Upper lobe of left lung (tissue), 6 donors: ENCODE data around the gene METTL27. TPM values are rescaled to one million over a fixed set of nuclear protein-coding genes. Genes with fewer than 3 reads are reported as not detected.

Experiments
- ATAC-seq, 2 donors: fragments of 200-7000 bp; cut with Tn5 transposase; one replicate each; pipeline ENCODE4 v1.9.1; 2022; ENCODE audit warnings: mild to moderate bottlenecking in 2 of 2, moderate library complexity in 2 of 2; ENCODE audit not compliant: low FRiP score in 2 of 2
- DNase-seq, 2 donors: peaks; one replicate each; pipeline ENCODE4 v3.0.0-alpha.2; 2019 to 2020
- H3K27ac ChIP-seq, 4 donors: fragments of 200-600 bp; sonication (generic); one replicate each; pipeline ENCODE4 v1.5.1; 2016 to 2019
- H3K27me3 ChIP-seq, 4 donors: fragments of 200-600 bp; sonication (generic); one replicate each; pipeline ENCODE4 v1.5.1; 2017 to 2019
- H3K36me3 ChIP-seq, 4 donors: fragments of 200-600 bp; sonication (generic); one replicate each; pipeline ENCODE4 v1.5.1; 2016 to 2019
- H3K4me1 ChIP-seq, 4 donors: fragments of 200-600 bp; sonication (generic); one replicate each; pipeline ENCODE4 v1.5.1; 2018 to 2019
- H3K4me3 ChIP-seq, 4 donors: fragments of 200-600 bp; sonication (generic); one replicate each; pipeline ENCODE4 v1.5.1; 2017 to 2019; ENCODE audit warnings: mild to moderate bottlenecking in 2 of 4, moderate library complexity in 1 of 4
- H3K9me3 ChIP-seq, 4 donors: fragments of 200-600 bp; sonication (generic); one replicate each; pipeline ENCODE4 v1.5.1; 2018 to 2019
- CTCF ChIP-seq, 6 experiments: fragments of 450-650 bp in 4 of 6; fragments of 200-600 bp in 2 of 6; sonication (generic) in 2 of 6; IDR thresholded peaks; one replicate each; pipeline ENCODE4 v1.5.1; 2016 to 2019; ENCODE audit warnings: antibody characterized with exemption in 6 of 6
- EP300 ChIP-seq, 4 donors: sonication (generic); formaldehyde crosslinking; IDR thresholded peaks; one replicate each; pipeline ENCODE4 v1.5.1; 2017; ENCODE audit warnings: antibody characterized with exemption in 4 of 4, control low read depth in 2 of 4
- POLR2A ChIP-seq, 4 donors: fragments of 450-650 bp; IDR thresholded peaks; one replicate each; pipeline ENCODE4 v1.5.1; 2016 to 2017; ENCODE audit warnings: antibody characterized with exemption in 4 of 4, mild to moderate bottlenecking in 2 of 4
- POLR2AphosphoS5 ChIP-seq, 2 donors: sonication (generic); formaldehyde crosslinking; IDR thresholded peaks; one replicate each; pipeline ENCODE4 v1.5.1; 2017; ENCODE audit warnings: antibody characterized with exemption in 2 of 2
- WGBS, 2 donors: methylation state at CpG; one replicate each; pipeline ENCODE4 v1.1.5; 2017 to 2018; 5-methylcytosine and 5-hydroxymethylcytosine counted together
- total RNA-seq, 6 donors: library from RNA; depleted of rRNA in 4 of 6; stranded (reverse); fragments of >200 nt in 4 of 6; gene quantifications; one replicate each; pipeline versions ENCODE4 v1.1.0 to v1.2.1, GENCODE V29; 2016 to 2021
- donor health status: DM: no; HTN: no; CAD: no; lungs with moderate emphysema.
- donor health status: DM: no; HTN: yes; CAD: no; lungs with severe emphysema.

The METTL27 gene
- total RNA-seq, 6 donors from 2014 or later: 3.0 to 23.0 (median 7.2) TPM

GRCh38 chr7:73812996-73813395 lies 29.3 kb downstream of the METTL27 start:
- Histone ChIP-seq H3K27me3 (no peaks in the 10 kb centered on the region), H3K9me3 (no peaks in the 10 kb centered on the region), H3K4me1 (peaks cover 0 to 3% (median 0%) of the 10 kb centered on the region in 4 donors), H3K36me3 (no peaks in the 10 kb centered on the region), H3K4me3 (no peak overlapping the region), H3K27ac (no peak overlapping the region)
- DNase-seq: no peak
- no peak for ATAC-seq
- no peak for TF ChIP-seq CTCF (IDR thresholded peaks at IDR 0.05)
- no peak for TF ChIP-seq POLR2A (IDR thresholded peaks at IDR 0.05)
- no peak for TF ChIP-seq POLR2AphosphoS5 (IDR thresholded peaks at IDR 0.05)
- no peak for TF ChIP-seq EP300 (IDR thresholded peaks at IDR 0.05)
- 82 to 93% methylated on average over 3 of the region's 3 CpGs for WGBS, 2 donors

- Histone ChIP-seq H3K36me3 (no peaks in the 10 kb centered on the region), H3K27me3 (no peaks in the 10 kb centered on the region), H3K4me3 (no peak overlapping the region), H3K27ac (no peak overlapping the region), H3K9me3 (no peaks in the 10 kb centered on the region), H3K4me1 (peaks cover 0 to 3% (median 0%) of the 10 kb centered on the region in 4 donors)
- DNase-seq: peak; percentile 84 to 88
- TF ChIP-seq CTCF (IDR thresholded peaks at IDR 0.05): peak; percentile 79 to 91 (median 86)
- TF ChIP-seq POLR2A (IDR thresholded peaks at IDR 0.05): no peak
- WGBS, 2 donors: 11 to 12% methylated on average over 9 to 11 of the region's 11 CpGs
- peak; percentile 91 to 94 for ATAC-seq
Observed at GRCh38 chr7:73811760-73812168, 30.6 kb downstream of the METTL27 start.

GRCh38 chr7:73810998-73811360 lies 31.3 kb downstream of the METTL27 start:
- Histone ChIP-seq H3K4me1 (peaks cover 0 to 3% (median 0%) of the 10 kb centered on the region in 4 donors), H3K9me3 (no peaks in the 10 kb centered on the region), H3K27me3 (no peaks in the 10 kb centered on the region), H3K4me3 (no peak overlapping the region), H3K36me3 (no peaks in the 10 kb centered on the region), H3K27ac (no peak overlapping the region)
- ATAC-seq (no peak), DNase-seq (peak in 1 of 2 donors; percentile 12)
- no peak for TF ChIP-seq EP300 (IDR thresholded peaks at IDR 0.05)
- TF ChIP-seq POLR2A (IDR thresholded peaks at IDR 0.05): no peak
- TF ChIP-seq CTCF (IDR thresholded peaks at IDR 0.05): no peak
- TF ChIP-seq POLR2AphosphoS5 (IDR thresholded peaks at IDR 0.05): no peak
- WGBS, 2 donors: 61% methylated on average over 3 of the region's 4 CpGs; no CpG with 5 or more reads in 1 of the 2 donors

GRCh38 chr7:73809467-73809951 lies 32.8 kb downstream of the METTL27 start:
- 73 to 74% methylated on average over 20 of the region's 21 CpGs for WGBS, 2 donors
- DNase-seq: peak; percentile 22 to 52
- Histone ChIP-seq H3K9me3 (no peaks in the 10 kb centered on the region), H3K4me1 (peaks cover 0 to 3% (median 0%) of the 10 kb centered on the region in 4 donors), H3K27ac (no peak overlapping the region), H3K27me3 (no peaks in the 10 kb centered on the region), H3K4me3 (no peak overlapping the region), H3K36me3 (no peaks in the 10 kb centered on the region)
- TF ChIP-seq EP300 (IDR thresholded peaks at IDR 0.05) (no peak), POLR2AphosphoS5 (IDR thresholded peaks at IDR 0.05) (no peak), CTCF (IDR thresholded peaks at IDR 0.05) (no peak), POLR2A (IDR thresholded peaks at IDR 0.05) (no peak)
- peak; percentile 19 to 55 for ATAC-seq

GRCh38 chr7:73802459-73802858 lies 39.9 kb downstream of the METTL27 start:
- ATAC-seq: no peak

More at GRCh38 chr7:73802459-73802858, 39.9 kb downstream of the METTL27 start:
- H3K4me3 ChIP-seq: no peak overlapping the region
- DNase-seq: no peak
- H3K27me3 ChIP-seq: no peaks in the 10 kb centered on the region
- WGBS, 2 donors: 79 to 81% methylated on average over 4 of the region's 4 CpGs
- no peak overlapping the region for H3K27ac ChIP-seq
- H3K4me1 ChIP-seq: no peaks in the 10 kb centered on the region
- no peaks in the 10 kb centered on the region for H3K9me3 ChIP-seq
- no peaks in the 10 kb centered on the region for H3K36me3 ChIP-seq
- TF ChIP-seq CTCF (IDR thresholded peaks at IDR 0.05) (no peak), EP300 (IDR thresholded peaks at IDR 0.05) (no peak), POLR2A (IDR thresholded peaks at IDR 0.05) (no peak), POLR2AphosphoS5 (IDR thresholded peaks at IDR 0.05) (no peak)
